COLO668 (cell line): Measurements from ENCODE around the gene TNFAIP8L3.
A peak's percentile ranks its signal among the peaks of the same experiment; 100 is the strongest.

ENCODE experiments used
- DNase-seq: peaks from one replicate; lab custom pipeline; 2025; ENCODE audit not compliant: unreplicated experiment; lab: John Stamatoyannopoulos, UW

TNFAIP8L3 gene

DNA sequence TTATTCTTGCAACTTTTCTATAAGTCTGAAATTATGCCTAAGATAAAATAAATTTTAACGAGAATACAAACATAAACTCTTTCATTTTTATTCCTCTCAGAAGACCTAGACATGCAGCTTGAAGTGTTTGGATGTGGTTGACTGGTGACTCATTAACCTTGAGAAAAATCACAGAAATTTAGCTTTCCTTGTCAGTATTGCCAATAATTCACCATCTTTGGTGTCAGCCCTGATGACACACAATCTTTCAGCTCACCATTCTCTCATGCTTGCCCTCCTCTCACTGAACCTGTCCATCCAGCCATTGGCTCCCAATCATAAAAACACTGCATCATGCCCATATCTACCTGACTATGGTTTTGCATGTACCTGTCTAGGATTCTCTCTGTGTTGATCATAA lies 22.6 kb upstream of the TNFAIP8L3 start:
- DNase-seq = no peak

DNA sequence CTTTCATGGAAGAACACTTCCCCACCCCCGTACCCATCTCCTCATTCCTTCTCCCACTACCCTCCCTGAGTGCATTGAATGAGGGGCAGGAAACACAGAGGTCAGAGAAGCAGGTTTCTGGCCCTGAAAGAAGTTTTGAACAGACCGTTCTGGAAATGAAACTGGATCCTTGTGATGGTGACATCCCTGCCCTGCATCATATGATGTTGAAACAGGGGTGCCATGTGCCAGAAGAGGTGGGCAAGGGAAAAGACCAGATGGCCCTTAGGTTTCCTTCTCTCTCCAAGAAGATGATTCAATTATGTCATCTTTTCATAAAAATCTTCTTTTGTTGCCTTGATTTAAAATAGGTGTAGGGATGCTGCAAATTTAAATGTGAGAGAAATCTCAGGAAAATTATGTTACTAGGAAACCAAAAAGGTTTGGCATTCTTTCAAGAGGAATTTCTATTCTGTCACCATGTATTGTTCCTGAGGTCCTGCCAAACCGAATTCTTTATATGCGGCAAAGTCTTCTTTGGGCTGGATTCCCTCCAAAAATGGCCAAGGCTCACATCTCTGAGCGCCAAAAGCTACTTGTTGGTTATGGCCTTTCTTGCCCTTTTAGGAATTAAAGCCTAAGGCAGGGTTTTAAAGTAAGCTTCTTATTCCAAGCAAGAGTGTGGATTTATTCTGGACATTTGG lies 19.9 kb upstream of the TNFAIP8L3 start:
- no peak for DNase-seq

GRCh38 chr15:51112078-51112477 lies 17.4 kb upstream of the TNFAIP8L3 start:
- DNase-seq = no peak

DNA sequence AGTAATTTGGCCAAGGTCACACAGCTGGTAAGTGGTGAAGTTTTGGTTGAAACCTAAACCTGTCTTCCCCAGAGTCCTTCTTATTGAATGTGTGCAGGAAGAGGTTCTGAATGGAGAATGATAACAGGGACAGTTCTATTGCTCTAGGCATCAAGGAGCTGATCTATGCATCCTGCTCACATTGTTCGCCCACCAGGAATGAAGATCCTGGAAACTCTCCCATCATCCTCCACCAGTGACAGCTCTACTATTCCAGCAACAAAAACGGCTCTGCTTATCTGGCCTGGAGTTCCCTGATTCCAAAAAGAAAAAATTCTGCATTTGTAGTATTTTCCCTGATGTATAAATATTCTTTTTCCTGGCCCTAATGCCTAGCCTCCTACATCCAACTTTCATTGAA lies 16.4 kb upstream of the TNFAIP8L3 start:
- DNase-seq = no peak

DNA sequence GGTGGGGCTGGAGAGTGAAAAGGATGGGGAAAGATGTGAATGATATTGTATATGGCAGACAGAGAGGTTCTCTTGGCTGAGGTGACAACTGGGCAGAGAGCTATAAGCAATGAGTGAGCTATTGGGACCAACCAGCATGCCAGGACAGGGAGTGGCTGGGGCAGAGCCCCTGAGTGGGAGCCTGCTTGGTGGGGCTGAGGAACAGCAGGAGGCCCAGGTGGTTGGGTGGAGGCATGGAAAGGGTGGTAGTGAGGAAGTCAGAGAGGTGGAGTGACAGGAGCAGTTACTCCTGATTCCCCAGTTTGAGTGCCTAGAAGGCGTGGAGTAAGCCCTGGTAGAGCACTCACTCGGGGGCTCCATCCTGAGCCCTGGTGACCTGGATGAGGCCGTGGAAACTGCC lies 15.5 kb upstream of the TNFAIP8L3 start:
- no peak for DNase-seq

DNA sequence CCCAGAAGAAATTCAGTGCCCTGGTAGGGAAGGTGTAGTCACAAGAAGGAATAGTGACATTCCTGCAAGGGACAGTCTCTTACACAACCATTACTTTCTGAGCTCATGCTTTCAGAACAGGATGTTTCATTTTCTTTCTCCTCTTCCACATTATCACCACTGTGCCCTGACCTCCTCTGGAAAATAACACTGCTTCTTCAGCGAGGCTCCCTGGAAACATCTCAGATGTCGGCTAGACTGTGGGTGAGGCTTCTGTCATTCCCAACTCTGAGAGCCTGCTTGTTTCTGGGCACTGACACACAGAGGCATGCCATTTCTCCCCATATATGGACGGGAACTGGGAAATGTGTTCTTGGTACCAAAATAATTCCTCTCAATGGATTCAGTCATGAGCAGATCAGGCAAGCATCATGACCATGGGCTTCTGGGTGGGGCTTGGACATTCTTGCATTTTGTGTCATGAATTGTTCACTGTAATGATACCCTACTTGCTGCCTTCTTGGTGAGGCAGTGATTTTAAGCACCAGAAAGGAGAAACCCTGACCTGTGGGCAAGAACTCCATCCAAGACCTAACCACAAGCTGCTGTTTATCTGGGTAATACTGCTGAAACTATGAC lies 14.3 kb upstream of the TNFAIP8L3 start:
- DNase-seq = no peak

GRCh38 chr15:51107612-51108011 lies 12.9 kb upstream of the TNFAIP8L3 start:
- no peak for DNase-seq

GRCh38 chr15:51106481-51106880 lies 11.8 kb upstream of the TNFAIP8L3 start:
- no peak for DNase-seq

DNA sequence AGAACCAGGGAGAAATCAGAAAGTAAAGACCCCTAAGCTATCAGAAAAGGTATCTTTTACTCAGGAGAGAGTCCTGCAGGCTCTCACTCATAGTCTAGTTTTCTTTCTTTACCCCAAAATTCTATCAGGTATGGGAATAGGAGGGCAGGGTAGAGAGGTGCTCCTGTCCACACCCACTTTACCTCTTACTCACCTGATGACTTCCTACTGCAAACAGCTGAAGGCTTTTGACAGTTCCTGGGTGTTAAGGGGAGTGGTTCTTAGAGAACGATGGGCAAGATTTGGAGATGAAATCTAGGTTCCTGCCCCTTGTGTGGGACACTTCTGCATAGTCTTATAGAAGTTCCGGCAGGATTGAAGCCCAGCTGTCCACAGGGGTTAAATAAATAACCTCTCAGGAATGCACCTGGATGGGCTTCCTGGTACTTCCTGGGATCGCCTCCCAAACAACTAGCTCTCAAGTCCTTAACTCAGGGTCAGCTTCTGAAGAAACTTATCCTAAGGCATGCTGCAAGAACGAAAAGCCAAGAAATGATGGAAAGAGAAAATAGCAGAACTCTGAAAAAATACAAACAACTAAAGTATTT lies 10.8 kb upstream of the TNFAIP8L3 start:
- no peak for DNase-seq

DNA sequence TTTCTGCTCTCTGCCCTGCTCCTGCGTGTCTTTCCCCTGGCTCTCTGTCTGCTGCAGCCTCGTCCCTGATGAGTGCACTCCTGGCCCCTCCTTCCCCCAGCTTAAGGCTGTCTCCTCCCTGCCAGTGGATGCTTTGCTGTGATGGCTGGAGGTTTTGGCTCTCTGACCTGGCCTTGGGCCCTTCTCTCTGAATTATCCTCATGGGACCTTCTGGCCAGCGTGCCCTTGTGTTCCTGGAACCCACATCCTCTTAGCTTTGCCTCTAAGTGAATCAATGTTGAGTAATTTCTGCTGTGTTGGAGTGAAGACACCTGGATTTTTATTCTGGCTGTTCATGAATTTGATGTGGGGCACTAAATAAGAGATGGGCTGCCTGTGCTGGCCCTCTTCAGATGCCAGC lies 9.8 kb upstream of the TNFAIP8L3 start:
- DNase-seq = no peak

DNA sequence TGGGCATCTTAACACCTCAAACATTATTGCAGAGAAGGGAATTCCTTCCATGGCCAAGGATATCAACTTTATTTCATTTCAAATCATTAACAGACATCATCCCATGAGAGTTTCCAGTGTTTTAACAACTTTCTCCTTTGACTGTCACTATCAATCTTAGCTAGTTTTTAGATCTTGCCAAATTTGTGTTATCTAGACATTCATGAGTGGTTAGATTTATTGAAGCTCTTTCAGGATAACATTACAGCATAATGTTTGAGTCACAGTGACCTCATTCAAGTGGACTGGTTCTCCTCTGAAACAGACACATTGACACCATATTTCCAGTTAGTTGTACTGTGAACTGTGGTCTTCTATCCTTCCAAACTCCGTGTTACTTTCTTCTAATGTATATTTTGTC lies 8.6 kb upstream of the TNFAIP8L3 start:
- DNase-seq = no peak

DNA sequence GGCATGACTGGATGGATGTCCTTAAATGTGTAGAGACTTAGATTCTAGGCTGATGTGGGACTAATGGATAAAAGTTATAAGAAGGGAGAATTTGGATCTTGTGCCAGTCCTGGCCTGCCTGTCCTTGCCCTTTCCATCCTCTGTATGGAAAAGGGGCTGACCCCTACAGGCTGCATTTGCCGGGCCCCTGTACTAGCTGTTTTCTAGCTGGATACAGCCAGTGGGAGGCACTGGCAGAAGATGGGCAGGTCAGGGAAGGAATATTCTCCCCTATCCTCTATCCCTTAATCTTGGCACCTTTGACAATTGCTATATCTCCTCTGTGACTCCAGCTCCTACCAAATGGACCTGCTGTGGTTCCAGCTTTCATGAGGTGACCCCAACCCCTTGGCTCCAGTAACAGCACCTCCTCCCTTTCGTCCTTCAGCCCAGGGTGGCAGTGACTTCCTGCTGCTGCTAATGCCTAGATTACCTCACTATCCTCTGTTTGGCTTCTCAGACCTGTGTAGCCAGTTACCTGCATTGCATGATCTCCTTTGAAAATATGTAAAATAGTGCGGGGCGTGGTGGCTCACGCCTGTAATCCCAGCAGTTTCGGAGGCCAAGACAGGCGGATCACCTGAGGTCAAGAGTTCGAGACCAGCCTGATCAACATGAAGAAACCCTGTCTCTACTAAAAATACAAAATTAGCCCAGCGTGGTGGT lies 6.2 kb upstream of the TNFAIP8L3 start:
- no peak for DNase-seq

- no peak for DNase-seq
Measured at GRCh38 chr15:51099185-51099584, 4.5 kb upstream of the TNFAIP8L3 start.

GRCh38 chr15:51098331-51098619 lies 3.6 kb upstream of the TNFAIP8L3 start:
- no peak for DNase-seq

GRCh38 chr15:51097553-51098330 lies 3.0 kb upstream of the TNFAIP8L3 start:
- no peak for DNase-seq

GRCh38 chr15:51096976-51097375 lies 2.3 kb upstream of the TNFAIP8L3 start:
- no peak for DNase-seq

DNA sequence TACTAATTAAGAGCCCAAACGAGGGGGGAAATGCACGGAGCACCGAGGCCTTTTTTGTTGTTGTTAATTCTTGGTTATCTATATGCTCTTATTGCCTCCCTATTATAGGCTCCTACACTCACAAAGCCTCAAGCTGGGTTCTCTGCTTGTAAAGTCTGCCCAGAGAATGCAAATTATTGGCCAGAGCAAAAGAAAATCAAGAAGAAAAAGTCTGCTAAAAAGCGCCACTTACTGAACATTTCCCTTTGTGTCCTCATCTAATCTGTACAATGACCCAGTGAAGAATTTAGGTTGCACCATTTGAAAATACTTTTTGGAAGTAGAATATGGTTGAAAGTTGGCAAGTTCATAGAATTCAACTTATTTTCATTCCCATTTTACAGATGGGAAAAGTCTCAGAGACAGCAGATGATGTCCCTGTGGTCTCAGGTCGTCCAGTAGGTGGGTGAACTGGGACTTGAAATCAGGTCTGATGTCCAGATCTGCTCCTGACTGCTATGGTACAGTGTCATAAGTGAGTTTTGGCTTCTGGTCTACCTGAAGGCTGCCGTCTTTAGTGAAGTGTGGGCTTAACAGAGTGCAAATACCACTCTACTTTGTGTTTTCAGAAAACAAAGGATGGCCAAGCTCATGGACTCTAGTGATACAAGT lies 1.1 kb upstream of the TNFAIP8L3 start:
- DNase-seq = no peak

DNA sequence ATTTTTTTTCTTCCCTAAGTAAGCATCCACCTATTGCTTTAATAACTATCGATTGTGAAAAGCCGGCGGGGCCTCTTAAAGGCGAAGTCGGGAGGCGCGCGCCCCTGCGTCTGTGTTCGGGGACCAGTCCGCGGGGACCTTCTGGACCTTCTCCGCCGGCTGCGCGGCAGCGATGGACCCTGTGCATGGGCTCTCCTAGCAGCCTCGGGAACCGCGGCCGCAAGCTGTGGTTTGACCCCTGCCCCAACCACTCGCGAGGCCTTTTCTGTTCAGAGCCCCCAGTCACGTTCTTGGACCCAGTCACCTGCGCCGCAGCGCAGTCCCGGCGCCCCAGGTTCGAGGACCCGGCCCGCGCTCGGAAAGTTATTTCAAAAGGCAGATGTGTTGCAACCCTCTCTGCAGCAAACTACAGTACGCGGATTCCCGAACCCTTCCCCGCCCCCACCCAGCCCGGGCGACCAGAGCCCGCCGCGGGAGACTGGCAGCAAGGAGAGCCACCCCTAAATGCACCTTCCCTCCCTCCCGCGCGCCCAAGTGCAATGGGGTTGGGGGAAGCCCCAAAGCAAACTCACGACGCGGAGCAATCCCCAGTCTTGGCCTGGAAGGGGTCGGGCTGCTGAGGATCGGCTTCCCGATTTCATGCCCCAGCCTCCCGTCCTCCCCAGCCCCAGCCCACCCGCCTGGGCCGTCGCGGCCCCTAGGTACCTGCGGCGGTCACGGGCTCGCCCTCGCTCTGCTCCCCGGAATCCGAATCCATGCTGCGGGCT lies 684 bp downstream of the TNFAIP8L3 start:
- DNase-seq = peak; percentile 22

GRCh38 chr15:51093488-51093838 lies 1.2 kb downstream of the TNFAIP8L3 start:
- no peak for DNase-seq

GRCh38 chr15:51092480-51093040 lies 2.1 kb downstream of the TNFAIP8L3 start:
- DNase-seq = no peak
